Ascending aorta (tissue), 2 donors: ENCODE data around the gene LINGO4. TPM values are rescaled to one million over a fixed set of nuclear protein-coding genes. Genes with fewer than 3 reads are reported as not detected.

ENCODE experiments used
- DNase-seq, 2 donors: peaks; one replicate each; pipeline ENCODE4 v3.0.0-alpha.2; 2019; ENCODE audit warnings: low spot score in 2 of 2
- H3K27ac ChIP-seq, 2 donors: fragments of 200-600 bp; sonication (generic); one replicate each; pipeline ENCODE4 v1.5.1; 2016 to 2017; ENCODE audit warnings: mild to moderate bottlenecking in 1 of 2
- H3K27me3 ChIP-seq: fragments of 200-600 bp; sonication (generic); one replicate; pipeline ENCODE4 v1.5.1; 2017
- H3K36me3 ChIP-seq, 2 donors: fragments of 200-600 bp; sonication (generic); one replicate each; pipeline ENCODE4 v1.5.1; 2016
- H3K4me1 ChIP-seq, 2 donors: fragments of 200-600 bp; sonication (generic); one replicate each; pipeline ENCODE4 v1.5.1; 2016 to 2017; ENCODE audit warnings: mild to moderate bottlenecking in 1 of 2
- H3K4me3 ChIP-seq, 2 donors: fragments of 200-600 bp; sonication (generic); one replicate each; pipeline ENCODE4 v1.5.1; 2016 to 2017; ENCODE audit warnings: mild to moderate bottlenecking in 1 of 2
- H3K9me3 ChIP-seq, 2 donors: fragments of 200-600 bp; sonication (generic); one replicate each; pipeline ENCODE4 v1.5.1; 2016
- intact Hi-C: fragments of 100-400 bp; cut with DNase I; formaldehyde crosslinking; loops from one replicate; pipeline ENCODE4 v1.15.1; 2023
- total RNA-seq: library from RNA; depleted of rRNA; stranded (reverse); fragments of >200 nt; gene quantifications from one replicate; pipeline ENCODE4 v1.1.0, GENCODE V29; 2016
- TF ChIP-seq, protein P1 (sequence below), 3 experiments: fragments of 200-600 bp in 2 of 3; fragments of 450-650 bp in 1 of 3; sonication (generic) in 2 of 3; IDR thresholded peaks; one replicate each; pipeline ENCODE4 v1.5.1; 2016 to 2019; ENCODE audit warnings: antibody characterized with exemption in 3 of 3, mild to moderate bottlenecking in 1 of 3, moderate library complexity in 1 of 3

LINGO4 gene
- total RNA-seq, 1 donor from 2014 or later, result not detected

DNA sequence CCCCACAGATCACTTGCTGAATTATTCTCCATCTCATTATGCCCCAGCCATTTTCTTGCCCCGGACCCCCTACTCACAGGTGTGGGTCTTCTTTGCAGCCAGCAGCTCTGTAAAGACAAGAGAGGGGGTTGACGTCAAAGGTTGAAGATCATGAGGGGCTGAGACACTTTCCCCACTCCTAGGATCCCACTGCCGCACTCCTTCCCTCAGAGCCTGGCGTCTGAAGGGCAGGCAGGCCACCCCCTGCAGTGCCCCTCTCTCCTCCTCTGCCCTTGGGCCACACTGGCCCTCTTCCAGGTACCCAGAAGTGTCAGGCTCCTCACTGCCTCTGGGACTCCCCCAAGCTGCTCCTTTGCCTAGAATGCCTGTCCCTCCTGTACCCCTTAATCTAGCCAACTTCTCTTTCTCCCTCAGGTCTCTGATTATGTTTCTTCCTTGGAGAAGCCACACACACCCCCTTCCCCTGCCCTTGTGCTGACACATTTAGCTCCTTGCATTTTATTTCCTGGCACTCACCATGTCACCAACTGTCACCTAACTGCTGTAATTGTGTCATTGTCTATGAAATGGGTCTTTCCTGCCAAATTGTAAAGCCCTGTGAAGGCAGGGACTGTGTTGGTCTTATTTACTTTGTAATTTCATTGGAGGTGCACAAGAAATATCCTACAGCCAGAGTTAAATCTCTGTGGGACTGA is 24.3 kb upstream of the LINGO4 start:
- intact Hi-C loops, result no loop called here
- Histone ChIP-seq H3K27me3 (no peaks in the 10 kb centered on the region), H3K4me1 (no peaks in the 10 kb centered on the region), H3K36me3 (no peaks in the 10 kb centered on the region), H3K27ac (no peak overlapping the region), H3K9me3 (no peaks in the 10 kb centered on the region), H3K4me3 (no peak overlapping the region)
- TF ChIP-seq, protein P1, sequence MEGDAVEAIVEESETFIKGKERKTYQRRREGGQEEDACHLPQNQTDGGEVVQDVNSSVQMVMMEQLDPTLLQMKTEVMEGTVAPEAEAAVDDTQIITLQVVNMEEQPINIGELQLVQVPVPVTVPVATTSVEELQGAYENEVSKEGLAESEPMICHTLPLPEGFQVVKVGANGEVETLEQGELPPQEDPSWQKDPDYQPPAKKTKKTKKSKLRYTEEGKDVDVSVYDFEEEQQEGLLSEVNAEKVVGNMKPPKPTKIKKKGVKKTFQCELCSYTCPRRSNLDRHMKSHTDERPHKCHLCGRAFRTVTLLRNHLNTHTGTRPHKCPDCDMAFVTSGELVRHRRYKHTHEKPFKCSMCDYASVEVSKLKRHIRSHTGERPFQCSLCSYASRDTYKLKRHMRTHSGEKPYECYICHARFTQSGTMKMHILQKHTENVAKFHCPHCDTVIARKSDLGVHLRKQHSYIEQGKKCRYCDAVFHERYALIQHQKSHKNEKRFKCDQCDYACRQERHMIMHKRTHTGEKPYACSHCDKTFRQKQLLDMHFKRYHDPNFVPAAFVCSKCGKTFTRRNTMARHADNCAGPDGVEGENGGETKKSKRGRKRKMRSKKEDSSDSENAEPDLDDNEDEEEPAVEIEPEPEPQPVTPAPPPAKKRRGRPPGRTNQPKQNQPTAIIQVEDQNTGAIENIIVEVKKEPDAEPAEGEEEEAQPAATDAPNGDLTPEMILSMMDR (IDR thresholded peaks at IDR 0.05), result no peak
- DNase-seq, result no peak

DNA sequence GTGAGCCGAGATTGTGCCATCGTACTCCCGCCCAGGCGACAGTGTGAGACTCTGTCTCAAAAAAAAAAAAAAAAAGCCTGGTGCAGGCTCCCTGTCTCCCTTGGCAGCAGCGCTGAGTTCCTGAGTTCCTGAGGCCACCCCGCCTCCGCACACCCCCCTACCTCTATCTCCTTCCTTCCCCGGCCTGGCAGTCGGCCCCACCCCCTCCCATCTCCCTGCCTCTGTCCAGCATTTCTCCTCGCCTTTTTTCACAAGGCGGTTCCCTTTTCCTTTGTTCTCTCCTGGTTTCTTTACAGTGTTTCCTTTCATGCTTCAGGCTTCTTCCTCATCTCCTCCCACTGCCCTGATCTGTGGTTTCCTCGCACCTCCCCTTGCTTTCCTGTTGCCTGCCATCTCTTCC is 23.7 kb upstream of the LINGO4 start:
- Histone ChIP-seq H3K27me3 (no peaks in the 10 kb centered on the region), H3K4me1 (no peaks in the 10 kb centered on the region), H3K4me3 (no peak overlapping the region), H3K9me3 (no peaks in the 10 kb centered on the region), H3K36me3 (no peaks in the 10 kb centered on the region), H3K27ac (no peak overlapping the region)
- no peak for DNase-seq
- TF ChIP-seq, protein P1 (IDR thresholded peaks at IDR 0.05), result no peak
- intact Hi-C loops, result no loop called here

DNA sequence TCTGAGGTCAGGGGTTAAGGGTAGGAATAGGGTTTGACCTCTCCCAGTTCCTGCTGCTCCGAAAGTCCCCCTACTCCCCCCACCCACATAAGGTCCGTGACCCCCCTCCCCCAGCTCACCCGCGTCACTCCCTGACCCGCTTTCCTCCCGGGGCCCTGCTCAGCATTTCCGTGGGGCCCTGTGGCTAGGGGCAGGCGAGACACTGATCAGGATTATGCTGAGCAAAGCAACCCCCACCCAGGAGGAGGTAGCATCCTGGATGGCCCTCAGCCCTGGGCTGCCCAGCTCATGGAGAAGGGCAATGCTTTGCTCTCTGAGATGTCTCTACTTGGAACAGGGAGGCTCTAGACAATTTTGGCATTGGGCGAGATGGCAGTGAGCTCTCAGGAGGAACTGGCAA is 22.6 kb upstream of the LINGO4 start:
- intact Hi-C loops, result no loop called here
- DNase-seq, result no peak
- Histone ChIP-seq H3K4me3 (no peak overlapping the region), H3K4me1 (no peaks in the 10 kb centered on the region), H3K36me3 (no peaks in the 10 kb centered on the region), H3K27ac (no peak overlapping the region), H3K27me3 (no peaks in the 10 kb centered on the region), H3K9me3 (no peaks in the 10 kb centered on the region)
- TF ChIP-seq, protein P1 (IDR thresholded peaks at IDR 0.05), result no peak

DNA sequence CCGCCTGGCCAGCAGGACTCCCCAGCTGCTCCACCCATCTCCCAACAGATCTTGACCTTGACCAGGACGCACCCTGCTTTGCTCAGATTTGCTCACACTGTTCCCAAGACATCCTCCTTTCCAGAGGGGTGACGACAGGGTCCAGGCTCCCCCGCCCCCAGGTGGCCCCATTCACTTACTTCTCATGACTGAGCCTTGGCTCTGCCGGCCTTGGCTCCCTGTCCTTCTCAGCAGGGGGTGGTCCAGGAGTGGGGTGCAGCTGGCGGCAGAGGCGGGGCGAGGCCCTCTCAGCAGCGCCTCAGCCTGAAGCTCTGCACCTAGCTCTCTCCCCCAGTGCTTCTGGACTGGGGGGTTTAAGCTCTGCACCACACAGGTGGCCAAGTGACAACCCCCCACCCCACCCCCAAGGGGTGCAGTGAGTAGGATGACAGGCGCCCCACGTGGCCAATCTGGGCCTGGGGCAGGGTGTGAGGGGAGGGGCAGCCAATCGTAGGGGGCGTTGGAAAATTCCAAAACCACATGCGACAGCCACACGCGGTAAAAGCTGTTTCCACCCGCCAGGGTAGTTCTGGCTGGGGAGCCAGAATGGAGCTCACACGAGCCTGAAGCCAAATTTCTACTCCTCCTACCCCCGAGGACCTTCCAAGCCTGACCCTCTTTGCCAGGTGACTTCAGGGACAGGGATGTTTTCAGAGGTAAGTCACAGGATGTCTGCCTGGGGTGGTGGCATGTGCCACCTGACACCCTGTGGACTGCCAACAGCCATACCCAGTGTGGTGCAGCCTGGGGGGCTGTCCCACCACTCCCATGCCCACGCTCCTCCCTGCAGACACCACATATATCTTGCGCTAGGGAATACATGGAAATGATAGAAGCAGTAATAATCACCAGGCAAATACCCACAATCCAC is 20.8 kb upstream of the LINGO4 start:
- no peaks in the 10 kb centered on the region for H3K36me3 ChIP-seq
- no peaks in the 10 kb centered on the region for H3K4me1 ChIP-seq
- H3K4me3 ChIP-seq, result no peak overlapping the region
- no peaks in the 10 kb centered on the region for H3K9me3 ChIP-seq
- intact Hi-C loops, result no loop called here
- no peaks in the 10 kb centered on the region for H3K27me3 ChIP-seq
- no peak for DNase-seq
- H3K27ac ChIP-seq, result no peak overlapping the region
- TF ChIP-seq, protein P1 (IDR thresholded peaks at IDR 0.05), result no peak

DNA sequence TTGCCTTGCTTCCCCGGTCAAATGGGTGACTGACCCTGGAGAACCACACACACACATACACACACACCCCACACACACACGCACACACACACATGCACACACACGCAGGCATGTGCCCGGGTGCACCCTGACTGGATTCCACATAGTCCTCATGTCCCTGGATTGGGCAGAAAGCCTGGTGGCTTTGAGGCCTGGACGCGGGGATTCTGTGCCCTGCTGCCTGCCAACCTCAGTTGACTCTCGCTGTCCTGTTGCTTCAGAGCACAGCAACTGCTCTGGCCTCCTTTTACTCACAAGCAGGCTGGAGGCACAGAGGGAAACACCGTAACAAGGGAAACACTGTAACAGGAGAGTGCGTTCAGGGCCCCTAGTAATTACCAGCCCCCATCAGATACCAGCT is 20.0 kb upstream of the LINGO4 start:
- H3K27me3 ChIP-seq, result no peaks in the 10 kb centered on the region
- no peaks in the 10 kb centered on the region for H3K36me3 ChIP-seq
- H3K4me1 ChIP-seq, result no peaks in the 10 kb centered on the region
- no peak overlapping the region for H3K4me3 ChIP-seq
- H3K27ac ChIP-seq, result no peak overlapping the region
- no peak for DNase-seq
- intact Hi-C loops, result no loop called here
- TF ChIP-seq, protein P1 (IDR thresholded peaks at IDR 0.05), result no peak
- no peaks in the 10 kb centered on the region for H3K9me3 ChIP-seq
